EH (cell line): Measurements from ENCODE around the gene LOXHD1.

ENCODE experiments used
- DNase-seq: peaks from one replicate; pipeline ENCODE4 v3.0.0-alpha.2; 2015; ENCODE audit warnings: low read depth

LOXHD1 gene

GRCh38 chr18:46676182-46676835, 19.3 kb upstream of the LOXHD1 start:
- DNase-seq, result peak; percentile 3

- DNase-seq, result no peak
Measured at GRCh38 chr18:46675112-46675511, 18.1 kb upstream of the LOXHD1 start.

- no peak for DNase-seq
Measured at GRCh38 chr18:46672062-46672970, 15.3 kb upstream of the LOXHD1 start.

- DNase-seq, result no peak
Measured at GRCh38 chr18:46668694-46669093, 11.7 kb upstream of the LOXHD1 start.

- DNase-seq, result no peak
Measured at GRCh38 chr18:46668135-46668534, 11.1 kb upstream of the LOXHD1 start.

- DNase-seq, result no peak
Measured at GRCh38 chr18:46663539-46663938, 6.5 kb upstream of the LOXHD1 start.

GRCh38 chr18:46660957-46661749, 4.1 kb upstream of the LOXHD1 start:
- DNase-seq, result peak; percentile 60

GRCh38 chr18:46659484-46659883, 2.5 kb upstream of the LOXHD1 start:
- no peak for DNase-seq

GRCh38 chr18:46656326-46657114, 500 bp downstream of the LOXHD1 start:
- no peak for DNase-seq

- no peak for DNase-seq
Measured at GRCh38 chr18:46652372-46652771, 4.6 kb downstream of the LOXHD1 start.

- no peak for DNase-seq
Measured at GRCh38 chr18:46650681-46651080, 6.3 kb downstream of the LOXHD1 start.

GRCh38 chr18:46649071-46649862, 7.8 kb downstream of the LOXHD1 start:
- no peak for DNase-seq

- DNase-seq, result no peak
Measured at GRCh38 chr18:46646468-46646867, 10.6 kb downstream of the LOXHD1 start.

- no peak for DNase-seq
Measured at GRCh38 chr18:46642561-46642960, 14.5 kb downstream of the LOXHD1 start.

GRCh38 chr18:46641917-46642316, 15.1 kb downstream of the LOXHD1 start:
- DNase-seq, result peak; percentile 3

- DNase-seq, result no peak
Measured at GRCh38 chr18:46639386-46639785, 17.6 kb downstream of the LOXHD1 start.

GRCh38 chr18:46636040-46636630, 20.9 kb downstream of the LOXHD1 start:
- no peak for DNase-seq

GRCh38 chr18:46632401-46633071, 24.5 kb downstream of the LOXHD1 start:
- peak; percentile 2 for DNase-seq

- DNase-seq, result no peak
Measured at GRCh38 chr18:46630991-46631390, 26.0 kb downstream of the LOXHD1 start.

- DNase-seq, result peak; percentile 8
Measured at GRCh38 chr18:46630160-46630559, 26.9 kb downstream of the LOXHD1 start.
